Measurements from ENCODE around the gene CTNNA3.

CTNNA3 gene

DNA sequence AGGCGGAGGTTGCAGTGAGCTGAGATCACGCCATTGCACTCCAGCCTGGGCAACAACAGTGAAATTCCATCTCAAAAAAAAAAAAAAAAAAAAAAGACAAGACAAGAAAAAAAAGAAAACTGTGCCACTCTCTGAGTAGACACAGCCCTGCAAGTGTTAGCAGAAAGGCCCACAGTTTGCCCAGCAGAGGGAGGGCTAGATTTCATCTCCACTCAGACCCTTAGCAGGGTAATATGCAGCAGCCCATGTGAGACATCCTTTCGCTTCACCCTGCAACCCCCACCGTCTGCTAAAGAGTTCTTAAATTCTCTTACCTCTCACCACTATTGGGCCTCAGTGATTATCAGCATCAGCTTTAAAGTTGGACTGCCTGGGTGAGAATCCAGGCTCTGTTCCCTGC lies 38.2 kb downstream of the CTNNA3 start:
- DNase-seq (ENCODE audit: low spot score): no peak
- TF ChIP-seq CTCF (IDR thresholded peaks at IDR 0.05; ENCODE audit: extremely low read depth, insufficient read depth, missing control alignments): no peak
- in situ Hi-C loops (cut with MboI; ENCODE audit: low pct_unique_long_range_greater_than_20kb, low sequenced_read_pairs, unreplicated experiment): no loop called here

GRCh38 chr10:67650558-67650957 lies 45.4 kb downstream of the CTNNA3 start:
- DNase-seq (ENCODE audit: low spot score): no peak
- in situ Hi-C loops (cut with MboI; ENCODE audit: low pct_unique_long_range_greater_than_20kb, low sequenced_read_pairs, unreplicated experiment): no loop called here
- no peak for TF ChIP-seq CTCF (IDR thresholded peaks at IDR 0.05; ENCODE audit: extremely low read depth, insufficient read depth, missing control alignments)

DNA sequence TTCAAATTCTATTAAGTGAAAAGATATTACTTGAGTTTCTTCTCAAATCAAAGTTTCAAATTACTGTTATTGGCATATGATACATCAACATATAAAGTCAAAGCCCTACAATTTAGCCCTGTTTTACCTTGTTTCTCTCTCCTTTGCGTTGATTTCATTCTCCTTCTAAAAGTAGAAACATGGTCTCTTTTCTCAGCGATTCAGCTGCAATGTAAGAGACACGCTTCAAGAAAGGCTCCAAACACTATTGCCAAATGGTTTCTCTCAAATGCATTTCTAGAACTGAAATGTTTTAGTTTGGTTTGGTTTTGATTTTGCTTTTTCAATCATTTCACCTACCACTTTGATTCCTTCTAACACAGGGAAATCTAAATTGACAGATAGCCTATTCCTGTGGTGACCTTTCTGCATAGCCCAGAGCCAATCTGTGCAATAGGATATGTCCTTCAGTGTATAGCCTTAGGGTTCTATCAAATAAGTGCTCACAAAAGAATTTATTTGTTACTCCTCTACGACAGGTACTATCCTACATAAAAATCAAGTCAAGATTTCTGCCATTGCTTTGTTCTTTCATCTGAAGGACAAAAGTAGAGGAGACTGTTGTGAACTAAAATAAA lies 47.3 kb downstream of the CTNNA3 start:
- TF ChIP-seq CTCF (IDR thresholded peaks at IDR 0.05; ENCODE audit: extremely low read depth, insufficient read depth, missing control alignments): no peak
- in situ Hi-C loops (cut with MboI; ENCODE audit: low pct_unique_long_range_greater_than_20kb, low sequenced_read_pairs, unreplicated experiment): no loop called here
- no peak for DNase-seq (ENCODE audit: low spot score)

DNA sequence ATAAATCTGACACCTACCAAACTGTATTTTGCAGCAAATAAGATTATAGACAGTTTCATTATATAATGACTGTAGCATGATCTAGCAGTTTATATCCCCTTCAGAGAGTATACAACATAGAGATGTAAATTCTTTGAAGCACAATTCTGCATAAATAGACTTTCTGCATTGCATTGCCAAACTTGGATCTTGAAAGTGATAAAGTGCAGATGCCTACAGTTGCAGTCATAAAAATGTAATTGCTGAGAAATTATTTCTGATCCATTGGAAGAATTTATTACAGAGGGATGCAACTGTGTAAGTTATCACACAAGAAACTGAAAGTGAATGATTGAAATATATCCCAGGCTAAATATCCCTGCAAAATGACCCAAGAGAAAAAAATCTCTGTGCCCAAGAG lies 65.1 kb downstream of the CTNNA3 start:
- in situ Hi-C loops (cut with MboI; ENCODE audit: low pct_unique_long_range_greater_than_20kb, low sequenced_read_pairs, unreplicated experiment): no loop called here
- TF ChIP-seq CTCF (IDR thresholded peaks at IDR 0.05; ENCODE audit: extremely low read depth, insufficient read depth, missing control alignments): no peak

DNA sequence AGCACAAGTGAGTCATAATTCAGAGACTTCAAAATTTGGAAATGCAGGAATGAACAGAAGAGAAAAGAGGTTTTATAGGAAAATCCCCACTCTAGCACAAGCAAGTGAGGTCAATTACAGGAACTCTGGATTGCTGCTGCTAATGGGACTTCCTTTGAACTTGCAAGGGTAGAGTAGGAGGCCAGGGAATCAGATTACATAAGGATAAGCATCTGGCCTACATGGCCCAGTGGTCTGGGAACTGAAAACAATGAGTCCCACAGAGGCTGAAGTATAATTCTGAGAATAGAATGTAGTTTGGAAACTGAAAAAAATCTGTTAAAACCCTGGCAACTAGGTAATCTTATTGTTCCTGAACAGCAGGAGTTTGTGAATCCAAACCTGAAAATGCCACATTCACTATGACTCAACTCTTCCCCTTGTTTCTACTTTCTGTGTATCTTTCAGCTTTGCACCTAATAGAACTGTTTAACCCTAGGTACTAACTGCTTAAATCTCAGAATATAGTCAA lies 66.5 kb downstream of the CTNNA3 start:
- no peak for TF ChIP-seq CTCF (IDR thresholded peaks at IDR 0.05; ENCODE audit: extremely low read depth, insufficient read depth, missing control alignments)
- no peak for DNase-seq (ENCODE audit: low spot score)
- in situ Hi-C loops (cut with MboI; ENCODE audit: low pct_unique_long_range_greater_than_20kb, low sequenced_read_pairs, unreplicated experiment): no loop called here

More for the DNA sequence above, 65.1 kb downstream of the CTNNA3 start:
- DNase-seq (ENCODE audit: low spot score): no peak

GRCh38 chr10:67622984-67623383 lies 73.0 kb downstream of the CTNNA3 start:
- no peak for TF ChIP-seq CTCF (IDR thresholded peaks at IDR 0.05; ENCODE audit: extremely low read depth, insufficient read depth, missing control alignments)
- DNase-seq (ENCODE audit: low spot score): no peak
- in situ Hi-C loops (cut with MboI; ENCODE audit: low pct_unique_long_range_greater_than_20kb, low sequenced_read_pairs, unreplicated experiment): no loop called here
